GM12891 (cell line): Measurements from ENCODE around the gene CCL1.

Source experiments
- PAX5 ChIP-seq: IDR thresholded peaks from 2 replicates; pipeline ENCODE4 v1.6.1; 2011; ENCODE audit warnings: low read length, moderate library complexity, mild to moderate bottlenecking; ENCODE audit not compliant: insufficient read depth, severe bottlenecking
- POLR2A ChIP-seq: IDR thresholded peaks from 2 replicates; pipeline ENCODE4 v1.6.1; 2011; ENCODE audit warnings: low read depth, low read length, control low read depth
- POLR2AphosphoS5 ChIP-seq: IDR thresholded peaks from 2 replicates; pipeline ENCODE4 v1.6.1; 2011; ENCODE audit warnings: low read depth, low read length, control low read depth

GRCh38 chr17:34349751-34350150, 13.3 kb downstream of the CCL1 start:
- TF ChIP-seq PAX5, result no peak
- no peak for TF ChIP-seq POLR2A
- no peak for TF ChIP-seq POLR2AphosphoS5
